NCI-H1417 (cell line): Measurements from ENCODE around the gene CSNK2B.
A peak's percentile ranks its signal among the peaks of the same experiment; 100 is the strongest.

Experiments used
- DNase-seq, 3 experiments: peaks; one replicate each; lab custom pipeline; 2025; lab: John Stamatoyannopoulos, UW

Gene CSNK2B

DNA sequence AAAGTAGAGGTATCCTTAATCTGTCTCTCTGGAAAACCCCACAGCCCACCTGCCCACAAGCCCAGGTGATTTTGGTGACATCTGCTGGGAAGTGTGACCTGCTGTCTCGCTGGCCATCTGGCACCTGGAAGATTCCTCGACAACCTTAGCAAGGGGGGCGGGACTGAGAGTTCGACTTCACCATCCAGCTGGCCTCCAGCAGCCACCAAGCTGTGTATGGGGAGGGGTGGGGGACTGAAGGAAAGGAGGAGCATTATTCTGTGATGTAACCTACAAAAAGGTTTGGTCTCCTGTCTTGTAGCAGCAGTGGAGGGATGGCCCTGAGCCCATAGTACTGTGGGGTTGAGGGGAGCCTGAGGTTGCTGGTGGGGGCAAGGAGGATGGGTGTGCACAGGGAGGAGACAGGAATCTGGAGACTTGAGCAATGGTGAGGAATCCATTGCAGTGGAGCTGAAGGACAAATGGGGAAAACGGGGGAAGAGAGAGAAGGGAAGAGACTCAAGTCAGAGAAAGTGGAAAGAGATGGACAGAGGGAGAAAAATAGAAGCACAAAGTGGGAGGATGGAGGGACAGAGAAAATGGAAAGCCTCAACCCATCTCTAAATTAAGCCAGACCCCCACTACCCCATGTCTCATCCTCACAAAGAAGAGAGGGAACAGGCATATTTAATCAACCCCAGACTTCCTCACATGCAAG is 44.8 kb downstream of the CSNK2B start:
- no peak for DNase-seq

DNA sequence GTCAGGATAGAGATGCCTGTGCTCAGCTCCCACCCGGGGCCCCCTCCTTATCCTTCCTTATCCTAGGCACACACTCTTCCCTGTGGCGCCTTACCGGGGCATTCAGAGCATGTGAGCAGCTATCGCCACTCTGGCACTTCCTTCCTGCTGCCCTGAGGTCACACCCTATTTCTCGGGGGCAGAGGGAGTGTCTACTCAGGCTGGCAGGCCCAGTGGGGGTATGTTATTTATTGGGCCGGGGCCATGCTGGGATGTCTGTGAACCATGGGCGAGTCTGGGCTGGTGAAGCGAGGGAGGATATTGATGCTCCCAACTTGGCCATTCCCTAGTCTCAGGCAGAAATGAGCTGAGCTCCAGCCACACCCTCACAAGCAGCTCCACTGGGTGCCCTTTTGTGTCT is 45.4 kb downstream of the CSNK2B start:
- peak in 2 of 3 experiments; percentile 24 to 28 for DNase-seq

DNA sequence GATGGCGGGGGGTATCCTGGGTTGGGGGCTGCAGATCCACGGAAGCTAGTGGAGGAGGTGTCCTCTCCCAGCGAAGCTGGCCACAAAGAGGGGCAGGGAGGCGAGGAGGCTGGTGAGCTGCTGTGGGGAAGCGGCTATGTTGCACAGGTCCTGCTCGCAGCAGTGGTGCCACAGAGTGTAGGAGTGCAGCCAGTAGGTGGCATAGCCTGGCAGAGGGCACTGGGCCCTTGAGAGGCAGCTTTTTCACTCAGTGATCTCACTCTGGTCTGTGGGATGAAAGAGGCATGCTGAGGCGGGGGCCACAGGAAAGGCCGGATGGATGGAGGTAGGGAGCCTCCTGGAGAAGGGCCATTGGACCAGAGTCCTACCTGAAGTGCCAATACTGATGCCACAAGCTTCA is 46.4 kb downstream of the CSNK2B start:
- peak in 1 of 3 experiments; percentile 23 for DNase-seq

DNA sequence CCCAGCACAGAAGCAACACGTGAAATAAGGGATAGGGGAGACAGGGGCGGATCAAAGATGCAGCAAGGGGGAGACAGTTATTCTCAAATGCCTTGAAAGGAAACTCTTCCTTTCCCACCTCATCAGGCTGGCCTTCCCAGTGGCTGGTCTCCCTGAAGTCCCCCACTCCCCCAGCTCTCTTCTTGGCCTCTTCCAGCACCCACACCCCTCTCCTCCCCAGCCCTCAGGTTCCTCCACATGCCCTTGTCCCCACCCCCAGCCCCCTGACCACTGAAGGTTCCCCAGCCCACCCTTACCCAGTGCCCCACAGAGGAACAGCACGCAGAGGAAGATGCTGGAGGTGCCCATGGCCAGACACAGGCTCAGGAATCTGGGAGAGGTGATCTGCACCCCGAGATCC is 47.6 kb downstream of the CSNK2B start:
- no peak for DNase-seq

DNA sequence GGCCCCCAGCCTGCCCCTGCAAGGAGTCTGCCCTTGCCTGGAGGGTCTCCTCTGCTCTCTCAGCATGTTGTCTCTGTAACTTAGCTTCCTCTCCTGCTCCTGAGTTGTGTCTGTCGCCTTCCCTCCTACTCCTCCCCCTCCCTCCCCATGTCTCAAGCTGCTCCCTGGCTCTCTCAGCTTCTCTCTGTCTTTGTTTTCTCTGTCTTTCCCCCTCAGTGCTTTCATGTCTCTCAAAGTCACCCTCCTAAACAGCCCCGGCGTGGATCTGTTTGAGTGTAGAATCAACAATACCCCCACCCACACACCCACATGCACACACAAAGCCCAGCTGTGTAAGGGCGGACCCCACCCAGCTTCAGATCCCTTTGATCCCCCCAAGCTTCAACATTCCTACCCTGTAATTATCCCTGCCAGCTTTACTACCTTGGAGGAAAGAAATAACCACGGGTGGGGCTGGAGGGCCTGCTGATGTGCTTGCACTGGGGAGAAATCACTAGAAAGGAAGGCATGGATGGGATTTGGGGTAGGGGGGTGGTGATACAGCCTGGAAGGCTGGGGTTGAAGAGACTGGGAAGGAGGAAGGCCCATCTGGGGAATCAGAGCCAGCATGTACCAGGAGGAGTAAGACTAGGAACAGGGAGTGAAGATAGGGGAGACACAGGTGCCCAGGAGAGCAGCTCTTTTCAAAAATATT is 48.3 kb downstream of the CSNK2B start:
- peak in 2 of 3 experiments; percentile 91 to 96 for DNase-seq

DNA sequence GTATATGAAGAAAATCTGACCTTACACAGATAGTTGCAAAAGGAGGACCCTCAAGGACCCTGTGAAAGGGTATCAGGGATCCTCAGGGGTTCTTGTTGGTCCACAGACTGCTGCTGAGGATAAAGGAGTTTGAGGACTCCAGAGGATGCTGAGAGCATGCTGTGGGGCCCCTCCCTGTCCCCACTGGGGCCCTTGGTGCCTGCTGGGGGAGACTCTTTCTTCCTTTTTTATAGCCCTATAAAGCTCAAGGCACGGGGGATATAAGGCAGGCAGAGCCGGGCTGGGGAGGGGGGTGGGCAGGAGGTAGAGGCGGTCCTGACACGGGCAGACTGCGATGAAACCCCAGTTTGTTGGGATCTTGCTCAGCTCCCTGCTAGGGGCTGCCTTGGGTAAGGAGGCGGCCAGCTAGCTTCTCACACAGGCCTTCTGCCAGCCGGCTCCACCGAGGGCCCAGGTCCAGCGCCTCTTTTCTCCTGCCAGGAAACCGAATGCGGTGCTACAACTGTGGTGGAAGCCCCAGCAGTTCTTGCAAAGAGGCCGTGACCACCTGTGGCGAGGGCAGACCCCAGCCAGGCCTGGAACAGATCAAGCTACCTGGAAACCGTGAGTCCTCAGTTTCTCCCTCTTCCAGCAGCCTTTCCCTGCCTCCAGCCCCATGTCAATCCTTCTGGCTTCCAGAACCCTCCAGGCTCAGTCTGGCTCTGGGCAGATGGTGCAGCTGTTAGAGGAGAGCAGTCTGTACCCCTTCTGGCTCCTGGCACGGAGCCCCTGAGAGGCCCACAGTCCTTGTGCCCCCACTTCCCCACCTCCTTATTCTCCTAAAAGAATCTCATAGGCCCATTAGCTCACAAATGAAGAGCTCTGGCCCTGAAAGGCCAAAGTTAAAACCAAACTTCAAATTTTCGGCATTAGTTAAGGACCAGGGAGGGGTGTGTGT is 49.4 kb downstream of the CSNK2B start, which contains the start of gene LY6G6D:
TSS of gene LY6G6D (plus strand) at position 327 of the 937 bp plus-strand sequence. CDS start at position 335, 8 bp downstream.
- DNase-seq = no peak

DNA sequence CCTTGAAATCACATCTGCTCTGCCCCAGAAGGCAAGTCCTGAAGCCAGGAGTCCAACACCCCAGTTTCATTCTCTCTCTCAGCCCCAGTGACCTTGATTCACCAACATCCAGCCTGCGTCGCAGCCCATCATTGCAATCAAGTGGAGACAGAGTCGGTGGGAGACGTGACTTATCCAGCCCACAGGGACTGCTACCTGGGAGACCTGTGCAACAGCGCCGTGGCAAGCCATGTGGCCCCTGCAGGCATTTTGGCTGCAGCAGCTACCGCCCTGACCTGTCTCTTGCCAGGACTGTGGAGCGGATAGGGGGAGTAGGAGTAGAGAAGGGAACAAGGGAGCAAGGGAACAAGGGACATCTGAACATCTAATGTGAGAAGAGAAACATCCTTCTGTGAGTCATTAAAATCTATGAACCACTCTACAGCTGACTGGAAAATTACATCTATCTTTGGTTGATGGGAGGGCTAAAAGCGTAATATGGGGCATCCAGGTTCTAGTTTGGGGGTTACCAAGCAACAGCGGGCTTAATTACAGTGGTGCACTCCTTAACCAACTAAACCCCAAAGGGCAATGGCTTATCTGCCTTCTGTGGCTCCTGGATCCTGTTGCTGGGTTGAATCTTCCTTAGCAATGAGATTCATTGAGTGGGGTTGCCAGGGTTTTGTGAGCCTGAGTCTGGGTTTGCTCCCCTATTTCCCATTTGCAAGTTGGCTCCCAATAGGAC is 51.8 kb downstream of the CSNK2B start:
- DNase-seq = peak in 2 of 3 experiments; percentile 38 to 56

DNA sequence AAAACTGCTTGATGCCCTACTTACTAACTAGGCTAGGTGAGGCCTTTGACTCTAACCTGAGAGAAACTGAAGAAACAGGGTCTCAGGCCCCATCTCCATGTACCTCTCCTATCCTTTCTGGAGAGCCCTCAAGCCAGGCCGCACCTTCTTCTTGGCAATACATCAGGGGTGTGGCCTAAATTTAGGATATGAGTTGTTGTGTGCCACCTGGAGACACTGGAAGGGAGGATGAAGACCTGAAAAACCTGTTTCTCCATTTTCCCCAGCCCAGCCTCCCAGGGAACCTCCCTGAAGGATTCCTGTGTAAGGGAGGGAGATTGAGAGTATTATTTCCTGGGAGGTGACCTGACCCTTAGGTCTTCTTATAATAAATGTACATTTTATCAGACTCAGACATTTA is 52.4 kb downstream of the CSNK2B start:
- DNase-seq = peak in 2 of 3 experiments; percentile 64 to 86

DNA sequence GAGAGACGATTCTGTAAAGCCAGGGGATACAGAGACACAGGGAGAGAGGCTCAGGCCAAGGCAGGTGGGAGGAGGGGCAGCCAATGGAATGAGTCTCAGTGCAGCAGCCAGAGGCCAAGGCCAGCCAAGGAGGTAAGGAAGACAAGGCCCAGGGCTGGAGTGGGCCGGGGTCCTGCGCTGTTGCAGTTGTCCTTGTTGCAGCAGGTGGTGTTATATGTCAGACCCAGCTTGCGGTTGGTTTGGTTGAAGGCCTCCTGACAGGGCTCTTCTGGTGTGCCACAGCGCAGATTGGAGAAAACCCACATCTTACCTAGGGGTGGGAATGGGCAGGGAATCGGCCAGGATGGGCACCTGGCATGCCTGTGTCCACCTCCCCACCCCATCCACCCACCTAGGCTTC is 53.1 kb downstream of the CSNK2B start:
- no peak for DNase-seq
